K562 (cell line): Measurements from ENCODE around the gene KISS1R. TPM values are rescaled to one million over a fixed set of nuclear protein-coding genes. Genes with fewer than 3 reads are reported as not detected.

ENCODE experiments used
- ATAC-seq: fragments of 200-7000 bp; cut with Tn5 transposase; 3 replicates; pipeline ENCODE4 v1.9.1; 2020; ENCODE audit warnings: moderate library complexity
- BruUV-seq: library from RNA; stranded (reverse); fragments of 400-500 nt; replicated peaks from 2 replicates; lab custom pipeline; 2021; lab: Mats Ljungman, UMichigan
- CTCF ChIA-PET: fragments of 300-600 bp; formaldehyde crosslinking; extraction: SDS; loops from one replicate; lab custom pipeline; 2021; ENCODE audit warnings: low intra/inter-chr PET ratio; lab: Yijun Ruan, JAX
- POLR2A ChIA-PET: fragments of 300-600, 350-650 bp; sonication (Branson Sonifier 250); formaldehyde crosslinking; extraction: SDS; loops from one replicate; lab custom pipeline; 2021; ENCODE audit warnings: antibody characterized with exemption, inconsistent platforms; lab: Yijun Ruan, JAX
- DNase-seq, 4 experiments: peaks; one replicate each; pipeline versions ENCODE4 v3.0.0 to v3.0.0-alpha.2; 2011 to 2018; ENCODE audit warnings: low spot score in 3 of 4, mixed read lengths in 3 of 4; ENCODE audit errors: extremely low read depth in 1 of 4
- FAIRE-seq: peaks from 2 replicates; lab custom pipeline; 2011; peaks lifted over from hg19 to GRCh38; lab: Jason Lieb, UNC
- H2AFZ ChIP-seq: 2 replicates; pipeline ENCODE4 v1.6.0; 2011; ENCODE audit warnings: low read depth, low read length, control low read depth, inconsistent platforms
- H3K27ac ChIP-seq: fragments of 200-600 bp; 3 replicates; pipeline ENCODE4 v1.8.0; 2011; ENCODE audit warnings: low read depth, mild to moderate bottlenecking, control low read depth, inconsistent platforms, low read length, moderate library complexity, mixed read lengths; ENCODE audit errors: extremely low read depth
- H3K27me3 ChIP-seq, 2 experiments: fragments of 300-600 bp in 1 of 2; 2 replicates in 1 of 2; 3 replicates in 1 of 2; pipeline versions ENCODE4 v1.6.0 to v1.8.0; 2011; ENCODE audit warnings: inconsistent platforms in 2 of 2, low read length in 2 of 2, mild to moderate bottlenecking in 1 of 2, mixed read lengths in 1 of 2, moderate library complexity in 1 of 2; ENCODE audit not compliant: control insufficient read depth in 2 of 2, insufficient read depth in 2 of 2
- H3K36me3 ChIP-seq: fragments of 300-600 bp; 3 replicates; pipeline ENCODE4 v1.8.0; 2011; ENCODE audit warnings: mild to moderate bottlenecking, low read length, inconsistent platforms; ENCODE audit not compliant: control insufficient read depth, insufficient read depth
- H3K4me1 ChIP-seq, 2 experiments: fragments of 200-600 bp in 1 of 2; replicated peaks in 1 of 2; 2 replicates in 1 of 2; 3 replicates in 1 of 2; pipeline versions ENCODE4 v1.5.1 to v1.8.0; 2011; ENCODE audit warnings: inconsistent platforms in 2 of 2, low read length in 2 of 2, mild to moderate bottlenecking in 1 of 2, mixed read lengths in 1 of 2, moderate library complexity in 1 of 2; ENCODE audit not compliant: control insufficient read depth in 2 of 2, insufficient read depth in 2 of 2
- H3K4me2 ChIP-seq: 2 replicates; pipeline ENCODE4 v1.6.1; 2011; ENCODE audit warnings: low read length, control low read depth, inconsistent platforms, mixed read lengths; ENCODE audit not compliant: insufficient read depth
- H3K4me3 ChIP-seq: fragments of 200-600 bp; sonication (generic), shearing (Covaris generic); 2 replicates; pipeline ENCODE4 v1.5.1; 2016; ENCODE audit warnings: control low read depth, inconsistent platforms
- H3K79me2 ChIP-seq: fragments of 200-600 bp; 3 replicates; pipeline ENCODE4 v1.8.0; 2011; ENCODE audit warnings: low read length, inconsistent platforms; ENCODE audit not compliant: control insufficient read depth, insufficient read depth
- H3K9ac ChIP-seq, 2 experiments: 2 replicates each; pipeline versions ENCODE4 v1.6.0 to v1.6.1; 2011; ENCODE audit warnings: low read depth in 2 of 2, low read length in 2 of 2, control low read depth in 1 of 2, inconsistent platforms in 1 of 2, mild to moderate bottlenecking in 1 of 2, mixed read lengths in 1 of 2; ENCODE audit not compliant: insufficient read depth in 1 of 2
- H3K9me1 ChIP-seq: one replicate; pipeline ENCODE4 v1.6.0; 2011; ENCODE audit warnings: inconsistent platforms, mild to moderate bottlenecking, low read length, moderate library complexity; ENCODE audit not compliant: control insufficient read depth, insufficient read depth
- H3K9me3 ChIP-seq: replicated peaks from 2 replicates; pipeline ENCODE4 v1.5.1; 2011; ENCODE audit warnings: low read depth, low read length, inconsistent platforms; ENCODE audit not compliant: control insufficient read depth, insufficient read depth
- H4K20me1 ChIP-seq: replicated peaks from 2 replicates; pipeline ENCODE4 v1.6.1; 2011; ENCODE audit warnings: low read length, inconsistent platforms, mixed read lengths; ENCODE audit not compliant: control insufficient read depth, insufficient read depth
- CGGBP1 ChIP-seq: fragments of 250-450 bp; sonication (Bioruptor Pico); IDR thresholded peaks from 2 replicates; pipeline ENCODE4 v1.9.0; 2021; ENCODE audit warnings: mild to moderate bottlenecking
- COPS2 ChIP-seq: fragments of 450-650 bp; conservative IDR thresholded peaks from 2 replicates; pipeline ENCODE4 v1.6.1; 2016; ENCODE audit warnings: mild to moderate bottlenecking, moderate library complexity
- ETV1 ChIP-seq: fragments of 450-650 bp; conservative IDR thresholded peaks from 2 replicates; pipeline ENCODE4 v1.6.1; 2016; ENCODE audit warnings: missing genetic modification characterization, control low read depth, low read depth, missing compliant biosample characterization
- FOXP1 ChIP-seq: sonication (generic); formaldehyde crosslinking; IDR thresholded peaks from 2 replicates; pipeline ENCODE4 v1.8.0; 2022; ENCODE audit warnings: mild to moderate bottlenecking, missing genetic modification reagents
- GTF2A2 ChIP-seq: IDR thresholded peaks from 2 replicates; pipeline ENCODE4 v1.6.1; 2016; ENCODE audit warnings: mild to moderate bottlenecking, missing genetic modification characterization, missing compliant biosample characterization
- POU5F1 ChIP-seq: fragments of 150-350 bp; IDR thresholded peaks from 2 replicates; pipeline ENCODE4 v1.6.1; 2014; ENCODE audit warnings: borderline replicate concordance, low read length, low read depth, mild to moderate bottlenecking; ENCODE audit not compliant: partially characterized antibody
- SAP30 ChIP-seq: fragments of 200-600 bp; sonication (generic); IDR thresholded peaks from 2 replicates; pipeline ENCODE4 v1.6.1; 2012; ENCODE audit warnings: borderline replicate concordance, low read depth, mild to moderate bottlenecking, moderate library complexity, low read length, control low read depth, inconsistent platforms; ENCODE audit not compliant: insufficient read depth, poor library complexity, severe bottlenecking
- SUPT5H ChIP-seq: fragments of 450-650 bp; IDR thresholded peaks from 2 replicates; pipeline ENCODE4 v1.6.1; 2016
- TBL1XR1 ChIP-seq, 2 experiments: IDR thresholded peaks; 2 replicates each; pipeline ENCODE4 v1.6.1; 2012; ENCODE audit warnings: improper control_type of control experiment in 2 of 2, low read length in 2 of 2, mild to moderate bottlenecking in 1 of 2
- ZNF282 ChIP-seq: sonication (generic); formaldehyde crosslinking; IDR thresholded peaks from 2 replicates; pipeline ENCODE4 v1.8.1; 2023; ENCODE audit warnings: missing genetic modification reagents
- WGBS: fragments of 100-300 bp; shearing (Covaris generic); methylation state at CpG from one replicate; pipeline ENCODE4 v1.1.6; 2016; ENCODE audit warnings: low coverage, mixed read lengths; ENCODE audit not compliant: insufficient coverage; ENCODE audit errors: missing lambda C conversion rate; 5-methylcytosine and 5-hydroxymethylcytosine counted together
- in situ Hi-C: fragments of 300-500 bp; cut with MboI; formaldehyde crosslinking; loops from 4 replicates; pipeline ENCODE4 v1.15.0; 2018; ENCODE audit warnings: inconsistent platforms, mixed read lengths
- intact Hi-C: fragments of 100-400 bp; cut with micrococcal nuclease; formaldehyde crosslinking; loops from 2 replicates; pipeline ENCODE4 v1.14.2; 2022
- polyA plus RNA-seq, 8 experiments: library from polyadenylated mRNA; depleted of rRNA in 4 of 8; stranded (reverse) in 5 of 8; unstranded in 3 of 8; fragments of >200 nt; fragmentation: Nextera tagmentation in 2 of 8; fragmentation: Illumina TruSeq in 1 of 8; extraction: Ambion mirVana in 2 of 8; extraction: Trizol in 1 of 8; gene quantifications; 2 replicates each; pipeline versions ENCODE4 v1.2.1 to v1.2.3, GENCODE V29; 2011 to 2014; ENCODE audit warnings: inconsistent platforms in 1 of 8, missing spikeins in 1 of 8
- total RNA-seq, 7 experiments: library from RNA; depleted of rRNA in 6 of 7; stranded (reverse); fragments of >200 nt in 6 of 7; fragmentation: Illumina TruSeq in 2 of 7; extraction: Trizol in 2 of 7; gene quantifications; 2 replicates each; pipeline versions ENCODE4 v1.2.1 to v1.2.3, GENCODE V29; 2011 to 2021; ENCODE audit warnings: low replicate concordance in 1 of 7
- TF ChIP-seq, protein P1 (sequence below): IDR thresholded peaks from 3 replicates; pipeline ENCODE4 v1.6.1; 2011; ENCODE audit warnings: borderline replicate concordance, mild to moderate bottlenecking; ENCODE audit not compliant: insufficient read length, insufficient read depth
- TF ChIP-seq, protein P2 (sequence below): fragments of 450-650 bp; conservative IDR thresholded peaks from 2 replicates; pipeline ENCODE4 v1.6.1; 2016; ENCODE audit warnings: missing genetic modification characterization, low read depth, mild to moderate bottlenecking, control low read depth, missing compliant biosample characterization

Gene KISS1R
- total and polyA plus RNA-seq, 9 of the 15 experiments (the other 6 are each of a cell fraction or from before 2014, with no cell fraction given) = 0.37 to 39.4 (median 2.0) TPM

DNA sequence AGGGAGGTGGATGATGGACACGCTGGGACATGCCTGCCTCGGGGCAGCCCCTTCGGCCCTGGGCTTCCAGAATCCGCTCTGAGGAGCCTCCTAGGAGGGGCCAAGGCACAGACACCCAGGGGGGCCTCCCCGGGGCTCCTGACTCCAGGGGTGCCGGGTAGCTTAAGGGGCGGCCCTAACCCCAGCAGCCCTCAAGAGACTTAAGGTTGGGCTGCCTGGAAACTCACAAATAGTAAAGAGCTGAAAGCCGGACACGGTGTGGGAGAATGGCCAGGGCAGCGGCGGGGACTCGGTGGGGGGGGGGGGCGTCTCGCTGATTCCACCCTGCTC, 16.4 kb downstream of the KISS1R start:
- CTCF ChIA-PET = no interaction called here
- no TSS peak for BruUV-seq
- H3K4me2 ChIP-seq = no peak overlapping the region
- intact Hi-C loops (no loop called here), in situ Hi-C loops (no loop called here)
- H3K79me2 ChIP-seq = peaks cover 75% of the 10 kb centered on the region
- H3K4me3 ChIP-seq = no peak overlapping the region
- no peak overlapping the region for H3K9ac ChIP-seq
- no peak overlapping the region for H2AFZ ChIP-seq
- H3K27ac ChIP-seq = no peak overlapping the region
- no peak for DNase-seq
- WGBS = 89% methylated on average over 8 of the region's 14 CpGs
- TF ChIP-seq CGGBP1 (CRISPR knock-in tag) = no peak
- TF ChIP-seq SAP30 = no peak
- no peak for TF ChIP-seq ZNF282
- no peak for TF ChIP-seq SUPT5H
- TF ChIP-seq, all 486 proteins: peak for 0
- no peak for ATAC-seq
- FAIRE-seq = no peak
- peaks cover 3% of the 10 kb centered on the region; the same call in 1 of the 2 replicates for H4K20me1 ChIP-seq
- H3K9me1 ChIP-seq = peaks cover 4% of the 10 kb centered on the region
- POLR2A ChIA-PET = interaction anchor here (0.8 to 1.1 kb wide), 2 partner anchors 11 to 15 kb away, joined by 4 to 5 read pairs; no protein-coding TSS in a partner anchor
- H3K4me1 ChIP-seq = peaks cover 0 to 49% of the 10 kb centered on the region in 2 experiments; a peak in 3 of 5 replicates
- no peaks in the 10 kb centered on the region for H3K27me3 ChIP-seq
- peaks cover 85% of the 10 kb centered on the region; the same call in 2 of the 3 replicates for H3K36me3 ChIP-seq
- H3K9me3 ChIP-seq = no peaks in the 10 kb centered on the region

GRCh38 chr19:934197-934840, 17.2 kb downstream of the KISS1R start:
- ATAC-seq (no peak), FAIRE-seq (no peak), DNase-seq (no peak)
- H3K9ac ChIP-seq = no peak overlapping the region
- H3K4me3 ChIP-seq = no peak overlapping the region
- intact Hi-C loops (no loop called here), in situ Hi-C loops (no loop called here)
- peaks cover 82% of the 10 kb centered on the region; the same call in 2 of the 3 replicates for H3K36me3 ChIP-seq
- 0 out of 2 replicates have a peak, but pooled peaks cover 3% of the 10 kb centered on the region for H4K20me1 ChIP-seq
- H3K9me1 ChIP-seq = peaks cover 4% of the 10 kb centered on the region
- CTCF ChIA-PET = no interaction called here
- no peaks in the 10 kb centered on the region for H3K27me3 ChIP-seq
- H3K9me3 ChIP-seq = no peaks in the 10 kb centered on the region
- WGBS = 90% methylated on average over 22 of the region's 29 CpGs
- POLR2A ChIA-PET = interaction anchor here (1.0 kb wide), 1 partner anchor 9 kb away, joined by 4 read pairs; no protein-coding TSS in a partner anchor
- peaks cover 76% of the 10 kb centered on the region for H3K79me2 ChIP-seq
- BruUV-seq = no TSS peak
- no peak overlapping the region for H2AFZ ChIP-seq
- peaks cover 0 to 48% of the 10 kb centered on the region in 2 experiments; a peak in 3 of 5 replicates for H3K4me1 ChIP-seq
- no peak overlapping the region for H3K4me2 ChIP-seq
- H3K27ac ChIP-seq = no peak overlapping the region
- TF ChIP-seq, protein P1, sequence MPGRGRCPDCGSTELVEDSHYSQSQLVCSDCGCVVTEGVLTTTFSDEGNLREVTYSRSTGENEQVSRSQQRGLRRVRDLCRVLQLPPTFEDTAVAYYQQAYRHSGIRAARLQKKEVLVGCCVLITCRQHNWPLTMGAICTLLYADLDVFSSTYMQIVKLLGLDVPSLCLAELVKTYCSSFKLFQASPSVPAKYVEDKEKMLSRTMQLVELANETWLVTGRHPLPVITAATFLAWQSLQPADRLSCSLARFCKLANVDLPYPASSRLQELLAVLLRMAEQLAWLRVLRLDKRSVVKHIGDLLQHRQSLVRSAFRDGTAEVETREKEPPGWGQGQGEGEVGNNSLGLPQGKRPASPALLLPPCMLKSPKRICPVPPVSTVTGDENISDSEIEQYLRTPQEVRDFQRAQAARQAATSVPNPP = no peak
- TF ChIP-seq TBL1XR1 (IDR thresholded peaks at IDR 0.05; ENCODE audit: low read length in 2 of 2) (no peak), COPS2 (no peak), GTF2A2 (tag) (no peak), FOXP1 (CRISPR knock-in tag) (no peak), POU5F1 (no peak), ETV1 (tag) (no peak)
- TF ChIP-seq, protein P2, sequence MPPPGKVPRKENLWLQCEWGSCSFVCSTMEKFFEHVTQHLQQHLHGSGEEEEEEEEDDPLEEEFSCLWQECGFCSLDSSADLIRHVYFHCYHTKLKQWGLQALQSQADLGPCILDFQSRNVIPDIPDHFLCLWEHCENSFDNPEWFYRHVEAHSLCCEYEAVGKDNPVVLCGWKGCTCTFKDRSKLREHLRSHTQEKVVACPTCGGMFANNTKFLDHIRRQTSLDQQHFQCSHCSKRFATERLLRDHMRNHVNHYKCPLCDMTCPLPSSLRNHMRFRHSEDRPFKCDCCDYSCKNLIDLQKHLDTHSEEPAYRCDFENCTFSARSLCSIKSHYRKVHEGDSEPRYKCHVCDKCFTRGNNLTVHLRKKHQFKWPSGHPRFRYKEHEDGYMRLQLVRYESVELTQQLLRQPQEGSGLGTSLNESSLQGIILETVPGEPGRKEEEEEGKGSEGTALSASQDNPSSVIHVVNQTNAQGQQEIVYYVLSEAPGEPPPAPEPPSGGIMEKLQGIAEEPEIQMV (tag) = no peak
